HEK293 (cell line): ENCODE results near the gene PCTP.

ENCODE experiments used
- CTCF ChIA-PET: fragments of 350-600 bp; formaldehyde crosslinking; extraction: SDS; loops from one replicate; lab custom pipeline; 2021; ENCODE audit warnings: antibody characterized with exemption; lab: Yijun Ruan, JAX
- POLR2A ChIA-PET: fragments of 300-600 bp; formaldehyde crosslinking; extraction: SDS; loops from one replicate; lab custom pipeline; 2020; ENCODE audit warnings: antibody characterized with exemption, inconsistent platforms; lab: Yijun Ruan, JAX
- H3K27ac ChIP-seq: fragments of 200-500 bp; sonication (Bioruptor generic); 2 replicates; pipeline ENCODE4 v1.5.1; 2014; ENCODE audit warnings: low read depth, low read length, control low read depth, inconsistent platforms; ENCODE audit errors: extremely low read depth
- H3K36me3 ChIP-seq, 2 experiments: fragments of 200-500 bp in 1 of 2; sonication (Bioruptor generic) in 1 of 2; 1 replicate in 1 of 2; 2 replicates in 1 of 2; pipeline ENCODE4 v1.5.1; 2014 to 2017; ENCODE audit warnings: inconsistent platforms in 2 of 2, low read length in 2 of 2; ENCODE audit not compliant: control insufficient read depth in 2 of 2, insufficient read depth in 1 of 2
- H3K4me1 ChIP-seq: fragments of 200-500 bp; sonication (Bioruptor generic); 2 replicates; pipeline ENCODE4 v1.5.1; 2014; ENCODE audit warnings: mild to moderate bottlenecking, low read length, inconsistent platforms; ENCODE audit not compliant: control insufficient read depth, insufficient read depth
- H3K4me3 ChIP-seq: 2 replicates; pipeline ENCODE4 v1.5.1; 2011; ENCODE audit warnings: low read depth, mild to moderate bottlenecking, control low read depth, low read length, moderate library complexity
- H3K9me3 ChIP-seq: fragments of 200-500 bp; sonication (Bioruptor generic); 2 replicates; pipeline ENCODE4 v1.5.1; 2014; ENCODE audit warnings: low read depth, low read length, inconsistent platforms; ENCODE audit not compliant: control insufficient read depth, insufficient read depth
- GFI1B ChIP-seq: fragments of 450-650 bp; formaldehyde crosslinking; IDR thresholded peaks from 2 replicates; pipeline ENCODE4 v1.5.1; 2016; ENCODE audit warnings: missing biosample characterization, missing genetic modification characterization
- HOXD13 ChIP-seq: sonication (generic); formaldehyde crosslinking; IDR thresholded peaks from 2 replicates; pipeline ENCODE4 v1.8.0; 2022; ENCODE audit warnings: missing genetic modification reagents, borderline replicate concordance
- PRDM2 ChIP-seq: fragments of 450-650 bp; formaldehyde crosslinking; IDR thresholded peaks from 2 replicates; pipeline ENCODE4 v1.5.1; 2016; ENCODE audit warnings: missing biosample characterization, missing genetic modification characterization, borderline replicate concordance
- ZNF114 ChIP-seq: fragments of 450-650 bp; formaldehyde crosslinking; IDR thresholded peaks from 2 replicates; pipeline ENCODE4 v1.5.0; 2017; ENCODE audit warnings: missing biosample characterization, missing genetic modification characterization
- ZNF138 ChIP-seq: fragments of 450-650 bp; formaldehyde crosslinking; IDR thresholded peaks from 2 replicates; pipeline ENCODE4 v1.5.1; 2016; ENCODE audit warnings: missing biosample characterization, missing genetic modification characterization, borderline replicate concordance
- ZNF140 ChIP-seq: fragments of 450-650 bp; formaldehyde crosslinking; IDR thresholded peaks from 2 replicates; pipeline ENCODE4 v1.5.1; 2016; ENCODE audit warnings: missing biosample characterization, missing genetic modification characterization
- ZNF155 ChIP-seq: fragments of 450-650 bp; formaldehyde crosslinking; IDR thresholded peaks from 2 replicates; pipeline ENCODE4 v1.5.1; 2016; ENCODE audit warnings: missing biosample characterization, missing genetic modification characterization
- ZNF157 ChIP-seq: fragments of 450-650 bp; formaldehyde crosslinking; IDR thresholded peaks from 2 replicates; pipeline ENCODE4 v1.5.1; 2016; ENCODE audit warnings: missing biosample characterization, missing genetic modification characterization
- ZNF175 ChIP-seq: fragments of 450-650 bp; formaldehyde crosslinking; IDR thresholded peaks from 2 replicates; pipeline ENCODE4 v1.5.1; 2016; ENCODE audit warnings: missing biosample characterization, missing genetic modification characterization
- ZNF18 ChIP-seq: fragments of 450-650 bp; formaldehyde crosslinking; IDR thresholded peaks from 2 replicates; pipeline ENCODE4 v1.5.1; 2016; ENCODE audit warnings: missing biosample characterization, missing genetic modification characterization
- ZNF221 ChIP-seq: fragments of 450-650 bp; formaldehyde crosslinking; IDR thresholded peaks from 2 replicates; pipeline ENCODE4 v1.5.1; 2017; ENCODE audit warnings: missing biosample characterization, missing genetic modification characterization, borderline replicate concordance
- ZNF239 ChIP-seq: fragments of 450-650 bp; formaldehyde crosslinking; IDR thresholded peaks from 2 replicates; pipeline ENCODE4 v1.5.1; 2016; ENCODE audit warnings: missing biosample characterization, missing genetic modification characterization
- ZNF302 ChIP-seq: fragments of 450-650 bp; formaldehyde crosslinking; IDR thresholded peaks from 2 replicates; pipeline ENCODE4 v1.5.1; 2016; ENCODE audit warnings: missing biosample characterization, missing genetic modification characterization, low read depth
- ZNF37A ChIP-seq: fragments of 450-650 bp; IDR thresholded peaks from 2 replicates; pipeline ENCODE4 v1.5.1; 2018; ENCODE audit warnings: missing biosample characterization, missing genetic modification characterization
- ZNF423 ChIP-seq: fragments of 450-650 bp; formaldehyde crosslinking; IDR thresholded peaks from 2 replicates; pipeline ENCODE4 v1.5.1; 2016; ENCODE audit warnings: missing biosample characterization, missing genetic modification characterization
- ZNF571 ChIP-seq: fragments of 450-650 bp; formaldehyde crosslinking; IDR thresholded peaks from 2 replicates; pipeline ENCODE4 v1.5.0; 2017; ENCODE audit warnings: missing biosample characterization, missing genetic modification characterization
- ZNF658 ChIP-seq: fragments of 450-650 bp; formaldehyde crosslinking; IDR thresholded peaks from 2 replicates; pipeline ENCODE4; 2016; ENCODE audit warnings: missing biosample characterization, missing genetic modification characterization

Gene PCTP

DNA sequence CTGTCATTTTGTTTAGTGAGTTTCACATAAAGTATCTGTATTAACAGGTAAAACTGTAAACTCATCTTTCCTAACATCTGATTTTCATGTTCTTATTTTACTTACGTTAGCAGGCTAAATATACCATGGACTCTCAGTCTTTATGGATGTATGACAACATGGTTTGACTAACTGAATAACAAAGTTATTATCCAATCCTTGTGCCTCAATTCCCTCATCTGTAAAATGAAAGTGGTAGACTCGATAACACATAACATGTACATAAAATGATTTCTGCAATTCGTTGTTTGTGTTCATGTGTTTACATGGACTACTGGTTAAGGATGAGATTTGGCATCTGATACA lies 9.5 kb upstream of the PCTP start (continued):
- TF ChIP-seq ZNF175 (tag by site-specific recombination) (no peak), ZNF138 (tag by site-specific recombination) (no peak), ZNF571 (tag by site-specific recombination) (no peak), ZNF18 (tag by site-specific recombination) (no peak), ZNF140 (tag by site-specific recombination) (no peak), ZNF155 (tag by site-specific recombination) (no peak), HOXD13 (CRISPR knock-in tag) (no peak), ZNF157 (tag by site-specific recombination) (no peak), ZNF658 (tag by site-specific recombination) (no peak)

DNA sequence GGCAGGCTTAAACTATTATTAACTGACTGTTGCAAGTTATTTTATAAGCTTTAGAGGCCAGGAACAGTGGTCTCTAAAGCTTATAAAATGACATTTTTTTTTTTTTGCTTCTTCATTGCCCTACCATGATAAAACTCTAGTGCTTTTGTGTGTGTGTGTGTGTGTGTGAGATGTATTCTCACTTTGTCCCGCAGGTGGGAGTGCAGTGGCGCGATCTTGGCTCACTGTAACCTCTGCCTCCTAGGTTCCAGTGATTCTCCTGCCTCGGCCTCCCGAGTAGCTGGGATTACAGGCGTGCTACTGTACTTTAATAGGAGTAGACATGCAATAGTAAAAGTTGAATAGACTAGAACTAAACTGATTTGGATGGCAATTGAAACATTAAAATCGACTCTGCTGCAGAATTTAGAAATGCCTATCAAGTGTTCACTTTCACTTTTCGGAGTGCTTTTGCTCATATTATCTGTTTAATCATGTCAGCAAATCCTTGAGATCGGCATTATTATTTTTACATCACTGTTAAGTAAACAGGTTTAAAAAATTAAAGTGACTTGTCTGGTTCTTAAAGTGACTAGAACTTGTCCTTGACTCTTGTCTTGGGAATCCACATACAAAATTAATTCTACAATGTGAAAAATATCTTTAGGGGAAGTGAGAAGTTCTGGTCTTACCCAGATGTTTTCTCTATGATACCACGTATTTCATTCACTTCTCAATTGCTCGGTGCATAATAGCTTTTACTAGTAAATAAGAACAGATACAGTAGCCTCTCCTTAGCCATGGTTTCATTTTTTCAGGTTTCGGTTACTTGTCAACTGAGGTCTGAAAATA lies 8.4 kb upstream of the PCTP start:
- H3K9me3 ChIP-seq = no peaks in the 10 kb centered on the region
- H3K4me1 ChIP-seq = peaks cover 8% of the 10 kb centered on the region
- H3K27ac ChIP-seq = no peak overlapping the region
- TF ChIP-seq ZNF423 (tag by site-specific recombination) = no peak
- TF ChIP-seq ZNF221 (tag by site-specific recombination) = no peak
- TF ChIP-seq ZNF302 (tag by site-specific recombination) = no peak
- no peak for TF ChIP-seq ZNF175 (tag by site-specific recombination)
- TF ChIP-seq PRDM2 (tag by site-specific recombination) = no peak
- TF ChIP-seq ZNF37A (tag by site-specific recombination) = no peak
- no peak for TF ChIP-seq ZNF239
- no peak for TF ChIP-seq GFI1B (tag by site-specific recombination)
- TF ChIP-seq ZNF114 (tag by site-specific recombination) = no peak
- no peak overlapping the region for H3K4me3 ChIP-seq
- CTCF ChIA-PET = interaction anchor here (0.7 to 1.3 kb wide), 3 partner anchors 10 to 216 kb away, joined by 3 to 6 read pairs (median 4); no protein-coding TSS in a partner anchor
- POLR2A ChIA-PET = interaction anchor here (4.6 kb wide), 1 partner anchor 8 kb away, joined by 21 read pairs; the partner anchor contains the start of gene PCTP
- H3K36me3 ChIP-seq = no peaks in the 10 kb centered on the region
